H1 (cell line): Measurements from ENCODE around the gene UBE4B. TPM values are rescaled to one million over a fixed set of nuclear protein-coding genes. Genes with fewer than 3 reads are reported as not detected.

Source experiments
- CTCF ChIA-PET: fragments of 300-600 bp; sonication (Branson Sonifier 250); formaldehyde crosslinking; loops from one replicate; lab custom pipeline; 2021; ENCODE audit not compliant: partially characterized antibody; lab: Charles Lee
- POLR2A ChIA-PET: fragments of 300-600 bp; sonication (Branson Sonifier 250); formaldehyde crosslinking; loops from one replicate; lab custom pipeline; 2021; ENCODE audit warnings: inconsistent platforms; ENCODE audit not compliant: partially characterized antibody; lab: Charles Lee
- DNase-seq, 2 experiments: peaks; one replicate each; pipeline versions ENCODE4 v3.0.0 to v3.0.0-alpha.2; 2010 to 2022; ENCODE audit warnings: low spot score in 2 of 2, low read depth in 1 of 2, mixed read lengths in 1 of 2
- FAIRE-seq: peaks from 2 replicates; lab custom pipeline; 2011; peaks lifted over from hg19 to GRCh38; lab: Jason Lieb, UNC
- H2AFZ ChIP-seq: 2 replicates; pipeline ENCODE4 v1.8.1; 2012; ENCODE audit warnings: low read length, inconsistent platforms
- H2AK5ac ChIP-seq: 2 replicates; pipeline ENCODE4 v1.6.1; 2013; ENCODE audit warnings: low read depth, low read length
- H2BK120ac ChIP-seq: replicated peaks from 2 replicates; pipeline ENCODE3; 2013; ENCODE audit warnings: low read depth, low read length, inconsistent platforms
- H2BK12ac ChIP-seq: 2 replicates; pipeline ENCODE4 v1.6.1; 2013; ENCODE audit warnings: low read depth, low read length
- H2BK15ac ChIP-seq: 2 replicates; pipeline ENCODE4 v1.6.1; 2013; ENCODE audit warnings: low read length
- H2BK20ac ChIP-seq: 2 replicates; pipeline ENCODE4 v1.6.1; 2013; ENCODE audit warnings: low read length
- H2BK5ac ChIP-seq: 2 replicates; pipeline ENCODE4 v1.6.1; 2013; ENCODE audit warnings: low read depth, low read length
- H3K14ac ChIP-seq: 2 replicates; pipeline ENCODE4 v1.6.1; 2013; ENCODE audit warnings: inconsistent platforms; ENCODE audit not compliant: insufficient read length
- H3K18ac ChIP-seq: 2 replicates; pipeline ENCODE4 v1.6.1; 2013; ENCODE audit warnings: low read length; ENCODE audit errors: extremely low read depth
- H3K23ac ChIP-seq: 2 replicates; pipeline ENCODE4 v1.6.1; 2013; ENCODE audit warnings: inconsistent platforms; ENCODE audit not compliant: insufficient read length
- H3K23me2 ChIP-seq: 2 replicates; pipeline ENCODE4 v1.6.1; 2013; ENCODE audit warnings: low read depth, low read length
- H3K27ac ChIP-seq: 2 replicates; pipeline ENCODE4 v1.6.1; 2011; ENCODE audit warnings: low read depth, low read length, inconsistent platforms
- H3K27me3 ChIP-seq, 4 experiments: replicated peaks in 1 of 4; 1 replicate in 1 of 4; 2 replicates in 3 of 4; pipeline versions ENCODE4 v1.6.1 to v1.8.1; 2011 to 2013; ENCODE audit warnings: low read length in 3 of 4, mild to moderate bottlenecking in 3 of 4, inconsistent platforms in 2 of 4, mixed read lengths in 2 of 4, moderate library complexity in 1 of 4; ENCODE audit not compliant: control insufficient read depth in 3 of 4, insufficient read depth in 3 of 4; ENCODE audit errors: extremely low read depth in 1 of 4
- H3K36me3 ChIP-seq, 4 experiments: 2 replicates each; pipeline versions ENCODE4 v1.6.1 to v1.8.1; 2011 to 2013; ENCODE audit warnings: mild to moderate bottlenecking in 4 of 4, low read length in 3 of 4, moderate library complexity in 2 of 4, control low read depth in 1 of 4, inconsistent platforms in 1 of 4; ENCODE audit not compliant: insufficient read depth in 4 of 4, control insufficient read depth in 2 of 4
- H3K4ac ChIP-seq: replicated peaks from 2 replicates; pipeline ENCODE3; 2013; ENCODE audit warnings: low read length, low read depth, mixed read lengths, inconsistent platforms; ENCODE audit not compliant: insufficient read length
- H3K4me1 ChIP-seq, 4 experiments: replicated peaks in 1 of 4; 1 replicate in 1 of 4; 2 replicates in 3 of 4; pipeline versions ENCODE4 v1.6.1 to v1.8.1; 2011 to 2013; ENCODE audit warnings: low read length in 3 of 4, inconsistent platforms in 2 of 4, mixed read lengths in 1 of 4; ENCODE audit not compliant: insufficient read depth in 4 of 4, control insufficient read depth in 3 of 4
- H3K4me2 ChIP-seq, 2 experiments: 2 replicates each; pipeline versions ENCODE4 v1.6.1 to v1.8.1; 2011 to 2013; ENCODE audit warnings: low read depth in 2 of 2, low read length in 2 of 2, control low read depth in 1 of 2, inconsistent platforms in 1 of 2, mild to moderate bottlenecking in 1 of 2; ENCODE audit not compliant: insufficient read depth in 1 of 2
- H3K4me3 ChIP-seq, 4 experiments: fragments of 200-600, 300-600 bp in 1 of 4; sonication (generic), shearing (Covaris generic), sonication (Bioruptor Twin) in 1 of 4; 2 replicates each; pipeline versions ENCODE4 v1.5.1 to v1.8.1; 2011 to 2016; ENCODE audit warnings: low read length in 4 of 4, low read depth in 3 of 4, control low read depth in 2 of 4, inconsistent platforms in 2 of 4, mild to moderate bottlenecking in 2 of 4, mixed read lengths in 1 of 4, moderate library complexity in 1 of 4; ENCODE audit not compliant: insufficient read depth in 2 of 4; ENCODE audit errors: extremely low read depth in 1 of 4
- H3K56ac ChIP-seq: replicated peaks from 2 replicates; pipeline ENCODE3; 2013; ENCODE audit warnings: low read depth, mild to moderate bottlenecking, mixed read lengths, low read length, inconsistent platforms; ENCODE audit not compliant: insufficient read length
- H3K79me1 ChIP-seq: 2 replicates; pipeline ENCODE4 v1.6.1; 2013; ENCODE audit warnings: low read depth, low read length, control low read depth
- H3K79me2 ChIP-seq, 2 experiments: 2 replicates each; pipeline versions ENCODE4 v1.6.1 to v1.8.1; 2012 to 2013; ENCODE audit warnings: low read length in 2 of 2, mild to moderate bottlenecking in 2 of 2, inconsistent platforms in 1 of 2; ENCODE audit not compliant: insufficient read depth in 2 of 2, control insufficient read depth in 1 of 2
- H3K9ac ChIP-seq, 4 experiments: replicated peaks in 1 of 4; 1 replicate in 1 of 4; 2 replicates in 3 of 4; pipeline versions ENCODE4 v1.6.1 to v1.8.1; 2011 to 2013; ENCODE audit warnings: low read depth in 3 of 4, low read length in 3 of 4, control low read depth in 2 of 4, mild to moderate bottlenecking in 2 of 4, moderate library complexity in 2 of 4, inconsistent platforms in 1 of 4; ENCODE audit errors: extremely low read depth in 1 of 4
- H3K9me3 ChIP-seq, 2 experiments: 2 replicates each; pipeline versions ENCODE4 v1.6.1 to v1.8.1; 2012 to 2013; ENCODE audit warnings: mild to moderate bottlenecking in 2 of 2, moderate library complexity in 2 of 2, control low read depth in 1 of 2, inconsistent platforms in 1 of 2, low read depth in 1 of 2, low read length in 1 of 2, mixed read lengths in 1 of 2; ENCODE audit not compliant: insufficient read depth in 2 of 2
- H4K20me1 ChIP-seq, 2 experiments: replicated peaks in 1 of 2; 2 replicates each; pipeline versions ENCODE3 to v1.8.1; 2011 to 2013; ENCODE audit warnings: inconsistent platforms in 2 of 2, low read length in 2 of 2, mild to moderate bottlenecking in 1 of 2; ENCODE audit not compliant: insufficient read depth in 2 of 2, control insufficient read depth in 1 of 2
- H4K5ac ChIP-seq: 2 replicates; pipeline ENCODE4 v1.6.1; 2013; ENCODE audit warnings: low read length, low read depth, mixed read lengths, inconsistent platforms; ENCODE audit not compliant: insufficient read length
- H4K8ac ChIP-seq: 2 replicates; pipeline ENCODE4 v1.8.0; 2013; ENCODE audit warnings: mild to moderate bottlenecking, moderate library complexity, low read length, inconsistent platforms; ENCODE audit not compliant: insufficient read depth; ENCODE audit errors: extremely low read depth
- H4K91ac ChIP-seq: replicated peaks from 2 replicates; pipeline ENCODE3; 2013; ENCODE audit warnings: low read length, mixed read lengths, inconsistent platforms; ENCODE audit not compliant: insufficient read length
- CHD1 ChIP-seq: IDR thresholded peaks from 2 replicates; pipeline ENCODE4 v1.6.1; 2012; ENCODE audit warnings: low read depth, low read length, improper control_type of control experiment
- EZH2 ChIP-seq: fragments of 200-600 bp; sonication (generic); IDR thresholded peaks from 2 replicates; pipeline ENCODE4 v1.7.1; 2012; ENCODE audit warnings: low read depth, mild to moderate bottlenecking, moderate library complexity, low read length, inconsistent platforms; ENCODE audit not compliant: severe bottlenecking
- JUN ChIP-seq: IDR thresholded peaks from 2 replicates; pipeline ENCODE4 v1.6.1; 2011; ENCODE audit warnings: low read depth, mild to moderate bottlenecking, improper control_type of control experiment, low read length
- RXRA ChIP-seq: IDR thresholded peaks from 2 replicates; pipeline ENCODE4 v1.6.1; 2011; ENCODE audit warnings: low read depth, mild to moderate bottlenecking, low read length, moderate library complexity; ENCODE audit not compliant: insufficient read depth
- WGBS, 2 experiments: shearing (Covaris generic) in 1 of 2; methylation state at CpG; one replicate each; pipeline versions ENCODE4 v1.1.6 to v1.1.7; 2013 to 2015; ENCODE audit warnings: low lambda C conversion rate in 2 of 2, mixed read lengths in 2 of 2, inconsistent platforms in 1 of 2, low coverage in 1 of 2, missing lambda C conversion rate in 1 of 2; ENCODE audit not compliant: insufficient replicate concordance in 2 of 2, insufficient coverage in 1 of 2, insufficient read length in 1 of 2; ENCODE audit errors: extremely low coverage in 1 of 2, missing lambda C conversion rate in 1 of 2; 5-methylcytosine and 5-hydroxymethylcytosine counted together
- polyA plus RNA-seq, 7 experiments: library from polyadenylated mRNA; depleted of rRNA in 3 of 7; stranded (reverse) in 5 of 7; unstranded in 2 of 7; fragments of >200 nt in 5 of 7; fragments of 200-250 nt in 2 of 7; gene quantifications; 1 replicate in 5 of 7; 2 replicates in 1 of 7; 4 replicates in 1 of 7; pipeline versions ENCODE4 v1.2.1 to v1.2.3, GENCODE V29; 2011 to 2013; ENCODE audit warnings: missing spikeins in 2 of 7, mixed read lengths in 2 of 7
- total RNA-seq: library from RNA; stranded (reverse); fragmentation: NEBNext Ultra II Directional; extraction: Animal tissue kit (Norgen Biotek cat#: 25700); gene quantifications from 2 replicates; pipeline ENCODE4 v1.2.1, GENCODE V29; 2021

UBE4B gene
- total and polyA plus RNA-seq, 2 of the 8 experiments (the other 6 are each of a cell fraction or from before 2014, with no cell fraction given), result 24.5 to 90.1 TPM

- H3K27ac ChIP-seq, result no peak overlapping the region
- no peak overlapping the region for H3K4ac ChIP-seq
- H3K9me3 ChIP-seq, result no peaks in the 10 kb centered on the region
- H4K5ac ChIP-seq, result no peak overlapping the region
- H3K23ac ChIP-seq, result no peak overlapping the region
- no peaks in the 10 kb centered on the region for H3K27me3 ChIP-seq
- no peak overlapping the region for H3K14ac ChIP-seq
- no peak overlapping the region for H3K18ac ChIP-seq
- peaks cover 0 to 10% (median 8%) of the 10 kb centered on the region in 4 experiments; a peak in 3 of 7 replicates for H3K4me1 ChIP-seq
- ChIA-PET POLR2A (interaction anchor here (1.3 kb wide), 1 partner anchor 13 kb away, joined by 3 read pairs; no protein-coding TSS in a partner anchor), CTCF (interaction anchor here (1.1 kb wide), 1 partner anchor 21 kb away, joined by 3 read pairs; no protein-coding TSS in a partner anchor)
- H2BK120ac ChIP-seq, result no peak overlapping the region
- H3K4me3 ChIP-seq, result no peak overlapping the region
- WGBS, 2 experiments, result 100% methylated on average over 3 of the region's 3 CpGs; no CpG with 5 or more reads in 1 of the 2 experiments
- no peak overlapping the region for H2BK12ac ChIP-seq
- peaks cover 3 to 87% of the 10 kb centered on the region in 2 experiments for H3K79me2 ChIP-seq
- H4K8ac ChIP-seq, result no peak overlapping the region
- H2BK20ac ChIP-seq, result no peak overlapping the region
- no peaks in the 10 kb centered on the region for H3K23me2 ChIP-seq
- no peak overlapping the region for H3K4me2 ChIP-seq
- no peak overlapping the region for H2BK5ac ChIP-seq
- no peak overlapping the region for H3K9ac ChIP-seq
- no peaks in the 10 kb centered on the region; a peak in 1 of 8 replicates for H3K36me3 ChIP-seq
- no peak overlapping the region for H2AK5ac ChIP-seq
- H4K91ac ChIP-seq, result no peak overlapping the region
- FAIRE-seq (no peak), DNase-seq (no peak)
- no peak overlapping the region for H3K56ac ChIP-seq
- H3K79me1 ChIP-seq, result peaks cover 14% of the 10 kb centered on the region
- H2AFZ ChIP-seq, result no peak overlapping the region
- no peak overlapping the region for H2BK15ac ChIP-seq
- H4K20me1 ChIP-seq, result peaks cover 2 to 5% of the 10 kb centered on the region in 2 experiments
- TF ChIP-seq CHD1 (no peak), RXRA (no peak), JUN (no peak), EZH2 (no peak)
Observed at GRCh38 chr1:10050611-10051010, 17.9 kb downstream of the UBE4B start.
